Measurements from ENCODE around the gene ELOVL4.

ELOVL4 gene

DNA sequence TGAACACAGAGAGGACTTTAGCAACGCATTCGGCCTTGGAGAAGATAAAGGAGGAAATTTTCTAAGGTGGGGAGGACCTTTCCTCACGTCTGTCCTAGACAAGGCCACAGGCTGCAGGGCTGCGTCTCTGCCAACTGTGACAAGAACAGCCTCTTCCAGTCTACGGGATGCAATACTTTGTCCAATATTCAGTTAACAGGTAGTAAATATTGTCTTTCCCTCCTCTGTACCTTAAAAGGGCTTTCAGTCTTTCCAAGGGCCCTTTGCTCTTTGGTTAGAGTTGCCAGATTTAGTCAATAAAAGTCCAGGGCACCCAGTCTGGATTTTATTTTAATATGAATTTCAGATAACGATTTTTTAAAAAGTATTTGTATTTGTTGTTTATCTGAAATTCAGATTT is 78.2 kb downstream of the ELOVL4 start:
- TF ChIP-seq, protein P1, sequence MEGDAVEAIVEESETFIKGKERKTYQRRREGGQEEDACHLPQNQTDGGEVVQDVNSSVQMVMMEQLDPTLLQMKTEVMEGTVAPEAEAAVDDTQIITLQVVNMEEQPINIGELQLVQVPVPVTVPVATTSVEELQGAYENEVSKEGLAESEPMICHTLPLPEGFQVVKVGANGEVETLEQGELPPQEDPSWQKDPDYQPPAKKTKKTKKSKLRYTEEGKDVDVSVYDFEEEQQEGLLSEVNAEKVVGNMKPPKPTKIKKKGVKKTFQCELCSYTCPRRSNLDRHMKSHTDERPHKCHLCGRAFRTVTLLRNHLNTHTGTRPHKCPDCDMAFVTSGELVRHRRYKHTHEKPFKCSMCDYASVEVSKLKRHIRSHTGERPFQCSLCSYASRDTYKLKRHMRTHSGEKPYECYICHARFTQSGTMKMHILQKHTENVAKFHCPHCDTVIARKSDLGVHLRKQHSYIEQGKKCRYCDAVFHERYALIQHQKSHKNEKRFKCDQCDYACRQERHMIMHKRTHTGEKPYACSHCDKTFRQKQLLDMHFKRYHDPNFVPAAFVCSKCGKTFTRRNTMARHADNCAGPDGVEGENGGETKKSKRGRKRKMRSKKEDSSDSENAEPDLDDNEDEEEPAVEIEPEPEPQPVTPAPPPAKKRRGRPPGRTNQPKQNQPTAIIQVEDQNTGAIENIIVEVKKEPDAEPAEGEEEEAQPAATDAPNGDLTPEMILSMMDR (IDR thresholded peaks at IDR 0.05), result no peak
- no peak for DNase-seq
- Mint-ChIP-seq H3K27ac (no peak overlapping the region), H3K27me3 (ENCODE audit: low read depth, poor library complexity) (peaks cover 11% of the 10 kb centered on the region), H3K9me3 (no peaks in the 10 kb centered on the region), H3K4me3 (no peak overlapping the region), H3K36me3 (ENCODE audit: low read depth) (no peaks in the 10 kb centered on the region), H3K4me1 (peaks cover 21% of the 10 kb centered on the region)

GRCh38 chr6:79868098-79868722 is 79.1 kb downstream of the ELOVL4 start:
- Mint-ChIP-seq H3K36me3 (ENCODE audit: low read depth) (no peaks in the 10 kb centered on the region), H3K9me3 (no peaks in the 10 kb centered on the region), H3K4me3 (no peak overlapping the region), H3K27me3 (ENCODE audit: low read depth, poor library complexity) (peaks cover 11% of the 10 kb centered on the region), H3K27ac (no peak overlapping the region), H3K4me1 (peaks cover 21% of the 10 kb centered on the region)
- peak; percentile 34 for DNase-seq
- TF ChIP-seq, protein P1 (IDR thresholded peaks at IDR 0.05), result peak; percentile 65

Measured in nephron progenitor cell (in vitro differentiated cells).